KBM-7 (cell line): ENCODE measurements around the gene SUCLA2.
"Not testable (repeated sequence)": the region's sequence is repeated elsewhere in the genome, so short reads cannot be mapped to it uniquely, and the experiment has no call there.

Source experiments
- DNase-seq: peaks from one replicate; pipeline ENCODE4 v3.0.0-alpha.2; 2015
- in situ Hi-C: fragments of 300-500 bp; cut with MboI; formaldehyde crosslinking; loops from 2 replicates; pipeline ENCODE4 v1.14.3; 2020; ENCODE audit warnings: low sequenced_read_pairs, low pct_unique_long_range_greater_than_20kb, mixed read lengths

The SUCLA2 gene

GRCh38 chr13:48000559-48001113 is 437 bp downstream of the SUCLA2 start:
- no peak for DNase-seq
- in situ Hi-C loops: no loop called here

- in situ Hi-C loops: no loop called here
Observed at GRCh38 chr13:47999973-48000372, 1.1 kb downstream of the SUCLA2 start.

GRCh38 chr13:47997384-47997783 is 3.7 kb downstream of the SUCLA2 start:
- DNase-seq: no peak
- in situ Hi-C loops: no loop called here

More at GRCh38 chr13:47999973-48000372, 1.1 kb downstream of the SUCLA2 start:
- DNase-seq: peak; percentile 11

DNA sequence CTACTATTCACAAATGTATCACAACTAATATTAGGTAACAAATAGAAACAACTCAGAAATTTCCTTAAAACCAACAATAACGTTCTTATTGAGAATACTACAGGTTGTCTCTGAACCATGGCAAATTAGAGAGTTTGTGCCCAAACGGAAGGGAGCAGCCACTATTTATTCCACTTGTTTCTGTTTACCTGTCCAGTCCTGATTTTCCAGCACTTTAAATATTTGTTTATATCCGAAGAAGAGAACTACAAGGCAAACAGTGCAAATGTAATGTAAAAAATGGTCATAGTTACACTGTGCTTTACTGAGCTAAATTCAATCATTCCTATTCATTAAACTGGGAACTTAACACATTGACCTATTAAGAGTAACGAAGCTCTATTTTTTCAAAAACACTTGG is 9.2 kb downstream of the SUCLA2 start:
- in situ Hi-C loops: no loop called here
- no peak for DNase-seq

DNA sequence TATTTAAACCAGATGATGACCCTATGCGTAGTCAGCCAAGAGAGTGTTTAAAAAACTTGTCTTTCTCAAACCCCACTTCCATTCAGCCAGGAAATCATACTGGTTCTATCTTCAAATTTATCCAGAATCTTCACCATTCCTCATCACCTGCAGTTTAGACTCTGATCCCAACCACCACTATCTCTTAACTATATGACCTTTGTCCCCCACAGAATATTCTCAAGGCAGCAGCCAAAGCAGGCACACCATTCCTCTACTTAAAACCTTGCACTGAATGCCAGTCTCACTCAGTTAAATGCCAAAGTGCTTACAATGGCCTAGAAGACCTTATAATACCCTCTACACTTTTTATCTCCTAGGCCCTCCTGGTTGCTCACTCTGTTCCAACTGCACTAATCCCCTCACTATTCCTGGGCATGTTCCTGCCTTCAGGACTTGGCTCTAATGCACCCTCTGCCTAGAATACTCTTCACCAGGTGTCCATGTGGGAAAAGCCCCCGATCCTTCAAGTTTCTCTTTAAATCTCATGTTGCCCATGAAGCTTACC is 10.1 kb downstream of the SUCLA2 start:
- in situ Hi-C loops: no loop called here
- DNase-seq: no peak

DNA sequence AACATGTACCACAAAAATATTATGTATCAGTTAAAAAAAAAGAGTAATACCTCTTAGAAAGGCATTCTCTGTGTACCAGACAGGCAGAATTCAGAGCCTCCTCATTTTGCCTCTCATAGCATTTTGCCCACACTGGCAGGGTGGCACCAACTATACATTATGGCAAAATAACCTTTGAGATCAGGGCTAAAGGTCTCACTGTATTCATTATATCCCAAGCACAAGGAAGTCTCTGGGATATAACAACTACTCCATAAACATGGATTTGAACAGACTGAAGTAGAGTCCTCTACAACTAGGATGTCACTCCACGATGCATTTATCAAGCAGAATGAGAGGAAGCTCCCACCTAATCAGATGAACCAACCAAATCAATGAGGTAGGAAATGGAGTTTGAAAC is 10.6 kb downstream of the SUCLA2 start:
- no peak for DNase-seq
- in situ Hi-C loops: no loop called here

- in situ Hi-C loops: no loop called here
- DNase-seq: no peak
Observed at GRCh38 chr13:47983070-47983469, 18.0 kb downstream of the SUCLA2 start.

- DNase-seq: no peak
- in situ Hi-C loops: no loop called here
Observed at GRCh38 chr13:47976325-47976724, 24.7 kb downstream of the SUCLA2 start.

GRCh38 chr13:47964863-47965262 is 36.2 kb downstream of the SUCLA2 start:
- no peak for DNase-seq
- in situ Hi-C loops: no loop called here

DNA sequence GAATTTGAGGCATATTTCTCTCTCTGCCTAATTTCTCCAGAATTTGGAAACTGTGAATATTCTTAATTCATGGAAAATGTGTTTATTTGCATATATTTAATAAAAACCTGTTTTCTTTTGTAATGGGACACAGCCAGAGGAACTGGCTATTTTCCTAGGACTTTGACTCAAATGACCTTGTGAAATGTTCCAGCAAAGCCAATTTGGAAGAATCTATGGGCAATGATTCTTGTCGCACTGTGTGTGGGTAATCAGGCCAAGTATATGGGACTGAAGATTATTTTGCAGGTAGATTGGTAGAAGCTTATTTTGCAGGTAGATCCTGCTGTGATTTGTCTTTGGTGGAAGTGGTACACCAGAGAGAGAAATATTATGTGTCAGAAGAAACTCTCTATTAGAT is 38.8 kb downstream of the SUCLA2 start:
- in situ Hi-C loops: no loop called here
- DNase-seq: no peak

GRCh38 chr13:47959468-47960247 is 41.4 kb downstream of the SUCLA2 start:
- in situ Hi-C loops: no loop called here
- no peak for DNase-seq

- no peak for DNase-seq
- in situ Hi-C loops: no loop called here
Observed at GRCh38 chr13:47957073-47957472, 44.0 kb downstream of the SUCLA2 start.

- no peak for DNase-seq
- in situ Hi-C loops: no loop called here
Observed at GRCh38 chr13:47955836-47956235, 45.2 kb downstream of the SUCLA2 start.

DNA sequence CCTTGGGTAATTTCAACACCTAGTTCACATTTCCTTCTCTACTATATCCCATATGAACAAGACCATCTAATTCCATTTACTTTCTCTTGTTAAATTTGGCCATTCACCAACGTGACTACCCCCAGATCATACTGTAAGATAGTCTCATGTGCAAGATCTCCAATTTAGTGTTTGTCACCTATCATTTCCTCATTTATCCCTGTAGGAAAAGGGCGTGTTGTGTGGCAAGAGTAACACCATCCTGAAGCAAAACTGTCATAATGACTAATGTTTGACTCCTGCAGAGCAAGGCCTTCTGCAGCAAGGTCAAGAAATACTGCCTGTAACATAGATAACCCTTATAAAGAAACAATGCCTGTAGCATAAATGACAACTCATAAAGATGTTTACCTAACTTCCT is 51.3 kb downstream of the SUCLA2 start:
- in situ Hi-C loops: no loop called here
- DNase-seq: no peak

- no peak for DNase-seq
- in situ Hi-C loops: no loop called here
Observed at GRCh38 chr13:47945738-47946137, 55.3 kb downstream of the SUCLA2 start.

- in situ Hi-C loops, DNase-seq: not testable (repeated sequence)
Observed at GRCh38 chr13:47945146-47945545, 55.9 kb downstream of the SUCLA2 start.

DNA sequence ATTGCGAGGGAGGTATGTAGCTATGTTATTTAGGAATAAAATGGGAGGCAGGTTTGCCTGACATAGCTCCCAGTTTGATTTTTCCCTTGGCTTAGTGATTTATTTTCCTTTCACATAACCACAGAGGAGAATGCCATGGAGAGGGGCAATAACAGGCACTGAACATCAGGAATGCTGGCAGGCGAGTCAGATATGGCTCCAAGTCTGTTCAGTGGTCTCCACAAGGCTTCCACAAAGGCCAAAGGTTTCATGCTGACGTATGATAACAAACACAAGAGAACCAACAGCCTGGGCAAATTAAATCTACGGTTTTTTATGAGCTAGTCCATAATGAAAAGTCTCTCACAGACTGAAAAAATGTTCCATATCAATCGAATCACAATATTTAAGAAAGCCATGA is 66.7 kb downstream of the SUCLA2 start:
- DNase-seq: no peak
- in situ Hi-C loops: no loop called here

- in situ Hi-C loops: no loop called here
- DNase-seq: peak; percentile 38
Observed at GRCh38 chr13:47932950-47933923, 67.8 kb downstream of the SUCLA2 start.

- no peak for DNase-seq
- in situ Hi-C loops: no loop called here
Observed at GRCh38 chr13:47930649-47931165, 70.4 kb downstream of the SUCLA2 start.
